ENCODE data around the gene CDRT15.
"Not testable (repeated sequence)": the region's sequence is repeated elsewhere in the genome, so short reads cannot be mapped to it uniquely, and the experiment has no call there.

DNA sequence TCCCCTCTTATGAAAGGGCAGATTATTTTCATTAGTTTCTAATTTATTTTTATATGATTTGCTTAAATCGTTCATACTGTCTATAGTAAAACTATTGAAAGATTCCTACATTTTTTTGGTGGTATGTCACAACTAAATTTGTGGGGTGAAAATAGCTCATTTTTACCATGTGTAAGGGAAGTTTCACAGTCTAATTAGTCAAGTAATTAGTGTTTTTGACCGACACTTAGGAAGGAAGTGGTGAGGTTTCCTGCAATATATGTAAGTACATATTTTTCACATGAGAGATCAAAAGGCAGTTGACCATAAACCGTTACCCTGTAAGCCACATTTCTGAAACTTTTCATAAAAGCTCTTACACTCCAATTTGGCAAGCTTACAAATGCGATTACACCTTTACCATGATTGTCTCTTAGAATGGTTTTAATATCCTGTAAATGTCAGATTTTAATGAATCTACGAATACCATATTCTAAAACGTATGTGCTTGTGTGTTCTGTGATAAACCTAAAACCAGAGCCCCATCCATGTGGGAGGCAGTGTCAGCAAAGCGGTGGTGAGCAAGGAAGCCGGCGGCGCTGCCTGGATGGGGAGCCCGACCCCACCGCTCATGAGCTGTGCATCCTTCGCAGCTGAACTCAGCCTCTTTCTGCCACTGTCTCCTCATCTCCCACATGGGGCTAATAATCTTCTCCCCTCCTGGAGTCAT lies 43.9 kb downstream of the CDRT15 start:
- TF ChIP-seq CTCF (IDR thresholded peaks at IDR 0.05 in 4 of 5, conservative IDR thresholded peaks at IDR 0.05 in 1 of 5); POLR2A (IDR thresholded peaks at IDR 0.05): not testable (repeated sequence)

All from gastrocnemius medialis (tissue), 4 donors.